A172 (cell line): ENCODE results near the gene SDSL. TPM values are rescaled to one million over a fixed set of nuclear protein-coding genes. Genes with fewer than 3 reads are reported as not detected.

Experiments used
- DNase-seq: peaks from one replicate; pipeline ENCODE4 v3.0.0-alpha.2; 2015; ENCODE audit warnings: low spot score
- total RNA-seq: library from RNA; depleted of rRNA; stranded (reverse); fragments of >200 nt; shearing (Covaris generic); gene quantifications from 2 replicates; pipeline ENCODE4 v1.2.3, GENCODE V29; 2014

The SDSL gene
- total RNA-seq, 1 experiment from 2014 or later: 12.9 TPM

GRCh38 chr12:113468365-113469223, 46.4 kb downstream of the SDSL start:
- no peak for DNase-seq

GRCh38 chr12:113469224-113469948, 47.2 kb downstream of the SDSL start:
- DNase-seq: no peak

- no peak for DNase-seq
Measured at GRCh38 chr12:113469949-113470743, 48.0 kb downstream of the SDSL start.

- no peak for DNase-seq
Measured at GRCh38 chr12:113470871-113471618, 48.9 kb downstream of the SDSL start.

GRCh38 chr12:113471619-113472171, 49.5 kb downstream of the SDSL start, which contains the start of gene LHX5:
Gene LHX5, minus strand, starts transcription at chr12:113471871. Its CDS starts 373 bp downstream, at chr12:113471498.
- no peak for DNase-seq

GRCh38 chr12:113472191-113473121, 50.3 kb downstream of the SDSL start:
- no peak for DNase-seq

GRCh38 chr12:113473400-113473799, 51.2 kb downstream of the SDSL start:
- DNase-seq: no peak

GRCh38 chr12:113473942-113474341, 51.8 kb downstream of the SDSL start:
- no peak for DNase-seq

- DNase-seq: no peak
Measured at GRCh38 chr12:113474635-113475436, 52.7 kb downstream of the SDSL start.

GRCh38 chr12:113475451-113476175, 53.4 kb downstream of the SDSL start:
- no peak for DNase-seq

- DNase-seq: no peak
Measured at GRCh38 chr12:113476176-113476986, 54.2 kb downstream of the SDSL start.

GRCh38 chr12:113477171-113477841, 55.1 kb downstream of the SDSL start:
- DNase-seq: no peak

GRCh38 chr12:113477842-113478215, 55.6 kb downstream of the SDSL start:
- DNase-seq: no peak

GRCh38 chr12:113478351-113479011, 56.3 kb downstream of the SDSL start:
- DNase-seq: no peak

- DNase-seq: no peak
Measured at GRCh38 chr12:113479216-113479589, 57.0 kb downstream of the SDSL start.

GRCh38 chr12:113479590-113480335, 57.6 kb downstream of the SDSL start:
- no peak for DNase-seq
